NCI-H82 (cell line): ENCODE results near the gene CARMIL3.

Experiments used
- DNase-seq: peaks from one replicate; lab custom pipeline; 2025; lab: John Stamatoyannopoulos, UW

CARMIL3 gene

GRCh38 chr14:24117179-24117578 lies 65.4 kb downstream of the CARMIL3 start:
- no peak for DNase-seq
